ENCODE data around the gene PPP1R9A.

The PPP1R9A gene

DNA sequence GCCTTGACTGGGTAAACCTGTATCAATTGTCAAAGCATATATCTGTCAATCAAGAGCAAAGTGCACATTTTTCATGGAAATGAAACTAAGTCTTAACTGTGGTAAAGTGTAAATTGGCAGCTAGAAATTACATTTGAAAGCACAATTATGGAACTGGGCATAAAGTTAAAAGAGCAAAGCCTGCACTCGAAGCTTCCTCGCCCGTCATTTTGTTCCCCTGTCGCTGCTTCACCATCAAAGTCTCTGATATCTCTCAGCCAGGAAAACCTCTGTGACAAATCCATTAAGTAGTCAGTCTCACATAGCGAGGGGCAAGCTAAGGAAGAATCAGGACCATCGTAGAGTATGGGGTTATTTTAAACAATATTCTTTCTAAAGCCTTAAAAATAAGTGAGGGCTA lies 389.1 kb downstream of the PPP1R9A start:
- H3K4me3 ChIP-seq (ENCODE audit: low read depth, low read length) = no peak overlapping the region
- ChIA-PET POLR2A (no interaction called here), CTCF (interaction anchor here (0.6 kb wide), 1 partner anchor 1280 kb away, joined by 3 read pairs; no protein-coding TSS in a partner anchor)
- TF ChIP-seq ZNF704 (tag by site-specific recombination; IDR thresholded peaks at IDR 0.05) (no peak), ZSCAN16 (tag by site-specific recombination; IDR thresholded peaks at IDR 0.05) (no peak), GLIS1 (tag by site-specific recombination; IDR thresholded peaks at IDR 0.05) (no peak), ZNF585B (tag by site-specific recombination; IDR thresholded peaks at IDR 0.05) (no peak), KLF7 (tag by site-specific recombination; IDR thresholded peaks at IDR 0.05; ENCODE audit: borderline replicate concordance) (no peak), MZF1 (tag by site-specific recombination; IDR thresholded peaks at IDR 0.05; ENCODE audit: borderline replicate concordance) (no peak), ZSCAN30 (tag by site-specific recombination; IDR thresholded peaks at IDR 0.05) (no peak), ZNF530 (tag by site-specific recombination; IDR thresholded peaks at IDR 0.05; ENCODE audit: low read depth) (no peak), SALL2 (tag by site-specific recombination; IDR thresholded peaks at IDR 0.05; ENCODE audit: borderline replicate concordance) (no peak), ZNF600 (tag by site-specific recombination; IDR thresholded peaks at IDR 0.05) (no peak), PRDM1 (tag by site-specific recombination; IDR thresholded peaks at IDR 0.05) (no peak)
- TF ChIP-seq, protein P1, sequence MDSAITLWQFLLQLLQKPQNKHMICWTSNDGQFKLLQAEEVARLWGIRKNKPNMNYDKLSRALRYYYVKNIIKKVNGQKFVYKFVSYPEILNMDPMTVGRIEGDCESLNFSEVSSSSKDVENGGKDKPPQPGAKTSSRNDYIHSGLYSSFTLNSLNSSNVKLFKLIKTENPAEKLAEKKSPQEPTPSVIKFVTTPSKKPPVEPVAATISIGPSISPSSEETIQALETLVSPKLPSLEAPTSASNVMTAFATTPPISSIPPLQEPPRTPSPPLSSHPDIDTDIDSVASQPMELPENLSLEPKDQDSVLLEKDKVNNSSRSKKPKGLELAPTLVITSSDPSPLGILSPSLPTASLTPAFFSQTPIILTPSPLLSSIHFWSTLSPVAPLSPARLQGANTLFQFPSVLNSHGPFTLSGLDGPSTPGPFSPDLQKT (IDR thresholded peaks at IDR 0.05; ENCODE audit: borderline replicate concordance, low read depth, low read length) = no peak
- TF ChIP-seq, protein P2, sequence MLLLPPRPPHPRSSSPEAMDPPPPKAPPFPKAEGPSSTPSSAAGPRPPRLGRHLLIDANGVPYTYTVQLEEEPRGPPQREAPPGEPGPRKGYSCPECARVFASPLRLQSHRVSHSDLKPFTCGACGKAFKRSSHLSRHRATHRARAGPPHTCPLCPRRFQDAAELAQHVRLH (tag by site-specific recombination; IDR thresholded peaks at IDR 0.05) = no peak
- no peaks in the 10 kb centered on the region for H3K4me1 ChIP-seq (ENCODE audit: control insufficient read depth, insufficient read depth, low read length)
- no peaks in the 10 kb centered on the region for H3K9me3 ChIP-seq (ENCODE audit: control insufficient read depth, insufficient read depth, low read depth, low read length)
- no peaks in the 10 kb centered on the region for H3K36me3 ChIP-seq (ENCODE audit: control insufficient read depth in 2 of 2, insufficient read depth in 1 of 2, low read length in 2 of 2)
- H3K27ac ChIP-seq (ENCODE audit: extremely low read depth, low read depth, low read length) = no peak overlapping the region

- ChIA-PET CTCF (no interaction called here), POLR2A (no interaction called here)
- Histone ChIP-seq H3K4me1 (ENCODE audit: control insufficient read depth, insufficient read depth, low read length) (no peaks in the 10 kb centered on the region), H3K27ac (ENCODE audit: extremely low read depth, low read depth, low read length) (no peak overlapping the region), H3K4me3 (ENCODE audit: low read depth, low read length) (no peak overlapping the region), H3K9me3 (ENCODE audit: control insufficient read depth, insufficient read depth, low read depth, low read length) (no peaks in the 10 kb centered on the region), H3K36me3 (ENCODE audit: control insufficient read depth in 2 of 2, insufficient read depth in 1 of 2, low read length in 2 of 2) (no peaks in the 10 kb centered on the region)
- no peak for TF ChIP-seq AEBP2 (tag by site-specific recombination; IDR thresholded peaks at IDR 0.05; ENCODE audit: borderline replicate concordance)
- no peak for TF ChIP-seq ZFP41 (tag by site-specific recombination; IDR thresholded peaks at IDR 0.05; ENCODE audit: borderline replicate concordance)
- no peak for TF ChIP-seq ZNF202 (tag by site-specific recombination; IDR thresholded peaks at IDR 0.05; ENCODE audit: borderline replicate concordance)
- no peak for TF ChIP-seq ZNF311 (tag by site-specific recombination; IDR thresholded peaks at IDR 0.05; ENCODE audit: borderline replicate concordance)
- TF ChIP-seq PRDM2 (tag by site-specific recombination; IDR thresholded peaks at IDR 0.05; ENCODE audit: borderline replicate concordance) = no peak
- no peak for TF ChIP-seq ZNF560 (tag by site-specific recombination; IDR thresholded peaks at IDR 0.05; ENCODE audit: borderline replicate concordance)
- TF ChIP-seq ZNF391 (tag by site-specific recombination; IDR thresholded peaks at IDR 0.05; ENCODE audit: borderline replicate concordance, low read depth) = no peak
- no peak for TF ChIP-seq PRDM1 (tag by site-specific recombination; IDR thresholded peaks at IDR 0.05)
- TF ChIP-seq ZNF830 (tag by site-specific recombination; IDR thresholded peaks at IDR 0.05; ENCODE audit: low read depth) = no peak
- no peak for TF ChIP-seq ZSCAN30 (tag by site-specific recombination; IDR thresholded peaks at IDR 0.05)
- no peak for TF ChIP-seq ZNF404 (tag by site-specific recombination; IDR thresholded peaks at IDR 0.05)
- TF ChIP-seq ZBTB48 (tag by site-specific recombination; IDR thresholded peaks at IDR 0.05) = no peak
- no peak for TF ChIP-seq ZNF624 (tag by site-specific recombination; IDR thresholded peaks at IDR 0.05)
- TF ChIP-seq ZNF221 (tag by site-specific recombination; IDR thresholded peaks at IDR 0.05; ENCODE audit: borderline replicate concordance) = no peak
- no peak for TF ChIP-seq ZNF837 (tag by site-specific recombination; IDR thresholded peaks at IDR 0.05)
Measured at GRCh38 chr7:95297041-95297440, 389.6 kb downstream of the PPP1R9A start.
